GM18520 (cell line): ENCODE measurements around the gene SAXO2.
"Not testable (repeated sequence)": the region's sequence is repeated elsewhere in the genome, so short reads cannot be mapped to it uniquely, and the experiment has no call there.

Source experiments
- ATAC-seq: cut with Tn5 transposase; IDR thresholded peaks from one replicate; pipeline ENCODE4 v1.9.1; 2021; ENCODE audit not compliant: unreplicated experiment

SAXO2 gene

DNA sequence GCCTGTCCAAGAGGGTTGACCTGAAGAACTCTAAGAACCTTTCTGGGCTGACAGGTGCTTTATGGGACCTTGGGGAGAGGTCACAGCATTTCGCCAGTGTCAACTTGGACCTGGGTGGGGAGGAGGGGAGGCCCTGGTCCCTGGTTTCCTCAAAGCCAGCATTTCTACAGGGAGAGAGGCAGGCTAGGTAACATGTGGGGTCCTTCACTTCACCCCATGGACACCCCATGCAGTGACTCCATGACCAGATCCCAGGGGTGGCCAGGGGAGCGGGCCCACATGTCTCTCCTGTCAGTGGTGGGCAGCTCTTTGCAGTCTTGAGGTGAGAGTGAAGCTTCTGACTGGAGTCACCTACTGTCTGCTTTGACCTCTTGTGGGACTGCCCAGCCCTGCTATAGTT, 50.8 kb downstream of the SAXO2 start:
- ATAC-seq: no peak

DNA sequence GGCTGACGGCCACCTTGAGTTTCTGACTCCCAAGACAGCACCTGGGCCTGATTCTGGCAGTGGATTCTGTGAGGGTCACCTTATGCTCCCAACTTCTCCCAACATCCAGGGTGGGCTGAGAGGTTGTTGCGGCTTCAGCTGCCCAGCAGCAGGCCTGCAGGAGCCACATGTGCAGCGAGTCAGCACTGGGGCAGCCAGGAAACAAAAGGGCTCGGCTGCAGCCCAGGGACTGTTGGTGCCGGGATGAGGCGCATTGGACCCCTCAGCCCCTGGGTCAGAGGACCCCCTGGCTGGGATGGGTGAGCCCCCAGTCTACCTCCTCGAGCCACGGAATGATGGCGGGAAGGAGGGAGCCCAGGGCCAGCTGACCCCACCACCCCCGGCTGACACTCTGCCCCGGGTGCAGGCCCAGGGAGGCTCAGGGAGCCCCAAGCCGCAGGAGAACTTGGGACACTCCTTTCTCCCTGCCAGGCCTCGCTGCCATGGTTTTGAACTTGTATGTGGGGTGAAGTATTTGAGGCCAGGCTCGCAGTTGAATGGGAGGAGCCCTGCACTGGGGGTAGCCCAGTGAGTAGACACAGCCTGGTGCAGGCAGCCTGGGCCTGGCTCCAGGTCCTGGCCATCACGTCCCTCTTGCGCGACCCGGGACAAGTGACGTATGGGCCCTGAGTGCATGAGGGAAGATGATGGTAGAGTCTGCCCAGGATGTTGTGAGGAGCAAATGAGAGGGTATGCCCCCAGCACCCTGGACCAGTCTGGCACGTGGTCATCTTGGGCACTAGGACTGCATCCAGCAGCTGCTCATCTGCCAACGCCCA, 51.5 kb downstream of the SAXO2 start:
- not testable (repeated sequence) for ATAC-seq

DNA sequence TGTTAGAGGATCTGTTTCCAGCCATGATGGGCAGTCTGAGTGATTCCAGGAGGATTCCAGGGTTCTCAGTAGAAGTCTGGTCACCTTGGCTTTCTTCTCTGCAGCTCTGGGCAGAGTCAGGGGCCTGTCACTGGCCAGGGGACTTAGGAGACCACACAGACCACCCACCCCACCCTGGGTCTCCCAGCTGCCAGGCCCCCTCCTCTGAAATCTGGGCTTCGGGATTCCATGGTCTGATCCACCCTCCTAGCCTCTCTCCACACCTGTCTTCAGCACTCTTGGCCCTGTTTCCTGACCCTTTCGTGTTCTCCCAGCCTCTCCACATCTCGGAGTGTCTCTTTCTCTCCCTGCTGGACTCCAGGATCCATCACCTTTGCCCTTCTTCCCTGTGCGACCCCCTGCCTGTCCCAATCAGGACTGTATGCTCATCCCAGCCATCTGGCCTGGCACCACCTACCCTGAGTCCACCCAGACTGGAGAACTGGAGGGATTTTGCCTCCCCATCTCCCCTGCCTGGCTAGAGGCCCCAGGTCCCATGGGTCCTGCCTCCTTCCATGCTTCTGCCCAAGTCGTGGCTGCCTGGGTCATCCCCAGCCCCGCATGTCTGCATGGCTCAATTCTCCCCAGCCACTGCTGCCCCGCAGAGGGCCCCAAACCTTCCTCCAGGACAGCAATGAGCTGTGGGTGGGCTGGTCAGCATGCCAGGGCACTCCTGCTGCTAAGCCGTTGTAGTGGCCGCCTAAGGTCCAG, 52.3 kb downstream of the SAXO2 start:
- ATAC-seq: no peak

DNA sequence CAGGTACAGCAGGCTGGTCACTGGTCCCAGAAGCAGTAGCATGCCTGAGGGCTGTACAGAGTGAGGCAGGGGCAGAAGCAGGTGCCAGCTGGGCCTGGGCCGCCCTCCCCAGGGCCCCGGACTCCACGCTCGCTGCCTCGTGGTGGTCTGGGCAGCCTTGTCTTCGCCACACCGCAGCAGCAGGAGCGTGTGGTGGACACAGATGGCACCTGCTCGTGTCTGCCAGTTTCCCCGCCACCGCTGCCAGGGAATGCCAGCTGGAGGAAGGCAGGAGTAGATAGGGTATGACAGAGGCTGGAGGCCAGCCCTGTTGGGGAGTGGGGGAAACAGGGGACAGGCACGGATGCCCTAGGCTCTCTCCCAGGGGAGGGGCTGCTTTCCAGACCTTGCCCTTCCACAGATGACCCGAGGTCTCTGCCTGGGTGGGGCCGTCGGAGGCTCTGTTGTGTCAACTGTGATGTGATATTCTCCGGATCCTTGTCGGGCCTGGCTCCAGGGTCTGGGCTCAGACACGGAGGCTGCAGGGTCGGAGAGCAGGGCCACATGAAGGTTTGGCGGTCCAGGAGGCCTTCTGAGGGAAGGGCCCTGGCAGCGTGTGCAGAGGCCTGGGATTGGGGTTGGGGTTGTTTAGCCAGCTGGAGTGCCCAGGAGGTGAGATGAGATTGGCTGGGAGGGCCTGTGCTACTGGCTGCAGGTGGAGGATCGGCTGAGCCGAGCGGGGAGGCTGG, 53.1 kb downstream of the SAXO2 start:
- ATAC-seq: no peak

DNA sequence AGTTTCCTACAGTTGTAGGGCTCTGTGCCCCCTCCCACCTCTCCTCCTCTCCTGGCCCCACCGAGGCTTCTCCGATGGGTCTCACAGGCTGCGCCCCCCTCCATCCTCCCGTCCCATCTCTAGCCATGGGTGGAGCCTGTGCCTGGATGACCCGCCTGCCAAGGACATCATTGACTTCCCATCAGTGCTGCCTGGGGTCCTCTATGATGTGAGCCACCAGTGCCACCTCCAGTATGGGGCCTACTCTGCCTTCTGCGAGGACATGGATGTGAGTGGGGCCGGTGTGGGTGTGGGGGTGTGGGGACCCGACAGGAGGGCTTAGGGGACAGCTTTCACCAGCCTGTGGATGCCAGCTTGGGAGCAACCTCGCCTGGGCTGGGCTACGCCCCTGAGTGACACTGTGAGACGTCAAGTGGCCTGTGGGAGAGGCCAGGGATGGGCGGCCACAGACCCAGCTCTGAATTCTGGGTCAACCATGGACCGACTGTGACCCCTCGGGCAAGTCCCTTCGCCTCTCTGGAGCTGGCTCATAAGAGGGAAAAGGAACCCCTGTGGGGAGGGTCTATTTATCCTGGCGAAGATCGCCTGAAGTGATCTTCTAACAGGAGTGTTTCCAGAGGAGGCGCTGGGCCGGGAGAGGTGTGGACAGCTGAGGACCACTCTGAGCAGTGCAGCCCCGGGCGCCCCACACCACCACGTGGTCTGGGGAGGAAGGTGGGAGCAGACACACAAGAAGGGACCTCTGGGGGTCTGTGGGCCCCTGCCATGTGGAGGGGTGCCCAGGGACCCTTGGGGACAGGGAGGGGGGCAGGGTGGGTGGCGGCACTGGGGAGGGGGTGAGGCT, 53.9 kb downstream of the SAXO2 start:
- not testable (repeated sequence) for ATAC-seq

DNA sequence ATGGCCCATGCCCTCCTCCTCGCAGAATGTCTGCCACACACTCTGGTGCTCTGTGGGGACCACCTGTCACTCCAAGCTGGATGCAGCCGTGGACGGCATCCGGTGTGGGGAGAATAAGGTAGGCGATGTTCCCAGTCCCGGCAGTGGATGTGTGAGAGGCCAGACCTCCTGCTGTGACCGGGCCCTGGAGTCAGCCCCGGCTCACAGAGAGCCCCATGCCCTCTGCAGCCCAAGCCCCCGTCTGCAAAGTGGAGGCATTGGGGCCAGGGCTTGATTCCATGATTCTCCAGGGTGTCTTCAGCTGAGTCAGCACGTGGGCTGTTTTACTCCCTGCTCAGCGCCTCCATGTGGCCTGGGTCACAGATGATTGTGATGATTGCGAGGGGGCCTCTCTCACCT, 54.5 kb downstream of the SAXO2 start:
- no peak for ATAC-seq

DNA sequence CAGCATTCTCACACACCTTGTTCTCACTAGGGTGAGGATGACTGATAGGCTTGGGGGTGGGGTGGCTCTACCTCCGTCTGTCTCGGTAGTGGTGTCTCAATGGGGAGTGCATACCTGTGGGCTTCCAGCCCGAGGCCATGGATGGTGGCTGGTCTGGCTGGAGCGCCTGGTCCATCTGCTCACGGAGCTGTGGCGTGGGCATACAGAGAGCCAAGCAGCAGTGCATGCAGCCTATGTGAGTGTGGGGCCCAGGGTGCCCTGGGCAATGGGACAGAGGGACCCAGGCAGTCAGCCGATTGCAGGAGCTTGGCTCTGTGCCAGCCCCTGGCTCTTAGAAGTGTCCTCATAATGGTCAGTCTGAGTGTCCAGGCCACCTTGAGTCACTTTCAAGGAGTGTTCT, 54.9 kb downstream of the SAXO2 start:
- ATAC-seq: not testable (repeated sequence)

DNA sequence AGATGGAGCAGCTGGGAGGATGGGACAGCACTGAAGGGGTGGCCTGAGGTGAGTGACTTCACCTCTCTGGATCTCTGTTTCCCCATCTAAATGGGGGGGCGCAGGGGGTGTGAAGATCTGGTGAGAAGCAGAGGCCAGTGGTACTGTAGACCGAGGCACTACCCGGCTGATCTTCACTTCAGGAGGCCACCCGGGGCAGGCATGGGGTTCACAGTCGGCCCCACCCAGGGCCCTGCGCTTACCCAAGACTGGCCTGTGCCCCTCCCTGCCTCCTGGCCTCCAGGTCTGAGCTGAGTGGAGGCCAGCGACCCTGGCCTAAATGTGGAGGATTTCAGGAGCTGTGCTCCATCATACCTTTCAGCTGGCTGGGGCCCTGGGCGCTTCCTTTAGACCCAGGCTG, 55.7 kb downstream of the SAXO2 start:
- ATAC-seq: not testable (repeated sequence)

DNA sequence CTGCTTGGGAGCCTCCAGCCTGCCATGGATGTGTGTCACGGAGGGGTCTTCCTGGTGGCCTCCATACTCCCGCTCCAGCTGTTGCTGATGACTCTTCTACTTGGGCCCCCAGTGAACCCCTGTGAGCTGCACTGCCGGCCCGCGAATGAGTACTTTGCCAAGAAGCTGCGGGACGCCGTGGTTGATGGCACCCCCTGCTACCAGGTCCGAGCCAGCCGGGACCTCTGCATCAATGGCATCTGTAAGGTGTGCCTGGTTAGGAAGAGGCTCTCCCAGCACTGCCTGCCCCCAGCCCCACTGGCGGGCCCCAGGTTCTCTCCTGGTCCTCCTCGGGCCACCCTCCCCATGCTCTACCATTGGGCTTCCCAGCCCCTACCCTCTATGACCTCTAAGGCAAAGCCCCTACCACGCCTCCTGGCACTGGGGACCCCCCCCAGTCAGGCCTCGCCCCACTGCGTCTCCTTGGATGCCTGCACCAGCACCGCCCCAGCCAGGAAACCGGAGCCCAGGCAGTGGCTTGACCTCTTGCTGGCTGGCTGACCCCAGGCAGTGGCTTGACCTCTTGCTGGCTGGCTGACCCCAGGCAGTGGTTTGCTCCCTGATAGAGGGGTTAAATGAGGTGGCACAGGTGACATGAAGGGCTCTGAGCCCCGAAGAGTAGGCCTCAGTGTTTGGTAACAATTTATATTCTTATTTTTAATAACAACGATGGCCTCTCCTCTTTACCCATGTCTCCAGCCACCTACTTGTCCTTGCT, 57.1 kb downstream of the SAXO2 start:
- ATAC-seq: not testable (repeated sequence)

DNA sequence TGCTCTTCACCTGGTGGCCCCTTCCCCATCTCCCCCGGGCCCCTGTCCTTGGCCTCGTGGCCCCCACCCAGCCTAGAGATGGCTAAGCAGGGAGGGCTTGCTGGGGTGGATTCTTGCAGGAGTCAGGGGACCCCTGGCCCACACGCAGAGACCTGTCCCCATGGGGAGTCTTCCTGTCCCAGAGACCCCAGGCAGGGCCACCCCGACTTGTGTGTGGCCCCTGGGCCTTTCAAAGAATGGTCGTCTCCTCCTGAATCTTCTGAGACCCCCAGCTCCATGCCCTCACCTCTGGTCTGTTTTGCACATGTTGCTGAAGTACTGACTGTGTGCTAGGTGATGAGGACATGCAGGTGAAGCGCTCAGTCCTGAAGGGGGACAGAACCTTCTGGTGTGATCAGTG, 58.2 kb downstream of the SAXO2 start:
- not testable (repeated sequence) for ATAC-seq

DNA sequence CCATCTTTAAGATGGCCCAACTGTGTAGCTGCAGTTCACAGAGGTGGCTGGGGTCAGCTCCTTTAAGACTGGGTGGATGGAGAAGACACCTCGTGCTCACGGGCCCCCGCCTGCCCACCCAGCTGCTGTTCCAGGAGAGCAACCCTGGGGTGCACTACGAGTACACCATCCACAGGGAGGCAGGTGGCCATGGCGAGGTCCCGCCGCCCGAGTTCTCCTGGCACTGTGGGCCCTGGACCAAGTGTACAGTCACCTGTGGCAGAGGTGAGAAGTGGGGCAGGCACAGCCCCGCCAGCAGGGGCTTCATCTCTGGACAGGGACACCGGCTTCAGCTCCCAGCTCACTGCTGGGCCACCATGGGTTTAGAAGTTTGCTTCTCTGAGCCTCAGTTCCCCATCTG, 59.9 kb downstream of the SAXO2 start:
- not testable (repeated sequence) for ATAC-seq

DNA sequence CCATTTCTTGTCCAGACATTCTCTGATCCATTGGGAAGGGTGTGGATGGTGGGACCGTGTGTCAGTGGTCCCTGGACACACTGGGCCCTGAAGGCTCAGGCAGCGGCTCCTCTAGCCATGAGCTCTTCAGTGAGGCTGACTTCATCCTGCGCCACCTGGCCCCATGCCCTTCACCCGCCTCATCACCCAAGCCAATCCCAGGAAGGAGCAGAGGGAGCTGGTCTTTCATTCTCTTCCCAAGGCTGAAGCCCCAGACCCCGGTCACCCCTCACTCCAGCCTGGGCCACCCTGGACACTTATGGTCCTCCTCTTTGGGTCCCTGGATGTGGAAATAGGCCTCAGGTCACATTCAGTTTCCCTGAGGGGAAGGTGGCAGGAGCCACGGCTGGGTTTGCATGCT, 62.2 kb downstream of the SAXO2 start:
- ATAC-seq: not testable (repeated sequence)

DNA sequence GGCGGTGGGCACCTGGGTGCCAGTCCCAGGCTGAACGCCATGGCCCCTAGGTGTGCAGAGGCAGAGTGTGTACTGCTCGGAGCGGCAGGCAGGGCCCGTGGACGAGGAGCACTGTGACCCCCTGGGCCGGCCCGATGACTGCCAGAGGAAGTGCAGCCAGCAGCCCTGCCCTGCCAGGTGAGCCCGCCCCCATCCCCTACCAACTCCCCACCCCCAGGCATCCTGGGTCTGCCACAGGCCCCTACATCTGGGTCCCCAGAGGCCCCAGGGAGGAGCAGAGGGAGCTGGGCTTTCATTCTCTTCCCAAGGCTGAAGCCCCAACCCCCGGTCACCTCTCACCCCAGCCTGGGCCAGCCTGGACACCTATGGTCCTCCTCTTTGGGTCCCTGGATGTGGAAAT, 63.0 kb downstream of the SAXO2 start:
- not testable (repeated sequence) for ATAC-seq

DNA sequence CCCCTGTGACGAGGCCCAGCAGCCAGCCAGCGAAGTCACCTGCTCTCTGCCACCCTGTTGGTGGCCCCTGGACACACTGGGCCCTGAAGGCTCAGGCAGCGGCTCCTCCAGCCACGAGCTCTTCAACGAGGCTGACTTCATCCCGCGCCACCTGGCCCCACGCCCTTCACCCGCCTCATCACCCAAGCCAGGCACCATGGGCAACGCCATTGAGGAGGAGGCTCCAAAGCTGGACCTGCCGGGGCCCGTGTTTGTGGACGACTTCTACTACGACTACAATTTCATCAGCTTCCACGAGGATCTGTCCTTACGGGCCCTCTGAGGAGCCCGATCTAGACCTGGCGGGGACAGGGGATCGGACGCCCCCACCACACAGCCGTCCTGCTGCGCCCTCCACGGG, 64.3 kb downstream of the SAXO2 start:
- not testable (repeated sequence) for ATAC-seq

DNA sequence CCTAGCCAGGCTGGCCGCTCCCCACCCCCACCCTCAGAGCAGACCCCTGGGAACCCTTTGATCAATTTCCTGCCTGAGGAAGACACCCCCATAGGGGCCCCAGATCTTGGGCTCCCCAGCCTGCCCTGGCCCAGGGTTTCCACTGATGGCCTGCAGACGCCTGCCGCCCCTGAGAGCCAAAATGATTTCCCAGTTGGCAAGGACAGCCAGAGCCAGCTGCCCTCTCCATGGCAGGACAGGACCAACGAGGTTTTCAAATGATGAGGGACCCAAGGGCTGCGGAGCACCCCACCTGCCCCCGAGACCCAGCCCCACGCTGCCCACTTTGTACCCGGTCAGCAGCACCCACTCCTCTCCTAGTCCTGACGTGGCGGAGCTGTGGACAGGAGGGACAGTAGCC, 64.8 kb downstream of the SAXO2 start:
- not testable (repeated sequence) for ATAC-seq

DNA sequence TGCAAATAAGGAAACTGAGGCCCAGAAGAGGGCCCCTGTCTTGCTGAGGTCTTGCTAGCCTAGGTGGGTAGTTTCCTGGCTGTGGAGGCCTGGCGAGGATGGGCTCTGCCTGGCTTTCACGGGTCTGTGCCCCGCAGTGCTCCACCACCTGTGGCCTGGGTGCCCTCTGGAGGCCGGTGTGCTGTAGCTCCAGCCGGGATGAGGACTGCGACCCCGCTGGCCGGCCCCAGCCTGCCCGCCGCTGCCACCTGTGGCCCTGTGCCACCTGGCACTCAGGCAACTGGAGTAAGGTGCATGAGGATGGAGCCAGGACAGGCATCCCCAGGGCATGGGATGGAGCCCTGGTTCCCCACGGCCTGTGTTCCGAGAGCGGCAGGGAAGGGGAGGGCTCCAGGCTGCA, 66.4 kb downstream of the SAXO2 start:
- not testable (repeated sequence) for ATAC-seq

DNA sequence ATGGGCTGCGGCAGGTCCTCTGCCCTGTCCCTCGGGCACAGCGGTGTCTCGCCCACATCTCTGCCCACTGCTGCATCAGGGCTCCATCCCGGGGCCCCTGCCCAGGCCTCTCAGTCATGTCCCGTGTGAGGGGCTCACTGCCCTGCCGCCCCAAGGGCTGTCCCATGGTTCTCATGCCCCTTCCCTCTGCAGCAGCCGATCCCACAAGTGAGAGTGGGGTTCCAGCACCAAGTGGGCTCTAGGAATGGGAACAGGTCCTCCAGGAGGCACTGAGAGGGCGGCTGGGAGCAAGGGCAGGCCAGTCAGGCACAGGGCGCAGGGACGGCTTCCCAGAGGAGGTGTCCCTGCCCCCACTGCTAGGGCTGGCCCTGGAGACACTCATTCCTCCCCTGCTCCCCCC, 68.3 kb downstream of the SAXO2 start:
- not testable (repeated sequence) for ATAC-seq

DNA sequence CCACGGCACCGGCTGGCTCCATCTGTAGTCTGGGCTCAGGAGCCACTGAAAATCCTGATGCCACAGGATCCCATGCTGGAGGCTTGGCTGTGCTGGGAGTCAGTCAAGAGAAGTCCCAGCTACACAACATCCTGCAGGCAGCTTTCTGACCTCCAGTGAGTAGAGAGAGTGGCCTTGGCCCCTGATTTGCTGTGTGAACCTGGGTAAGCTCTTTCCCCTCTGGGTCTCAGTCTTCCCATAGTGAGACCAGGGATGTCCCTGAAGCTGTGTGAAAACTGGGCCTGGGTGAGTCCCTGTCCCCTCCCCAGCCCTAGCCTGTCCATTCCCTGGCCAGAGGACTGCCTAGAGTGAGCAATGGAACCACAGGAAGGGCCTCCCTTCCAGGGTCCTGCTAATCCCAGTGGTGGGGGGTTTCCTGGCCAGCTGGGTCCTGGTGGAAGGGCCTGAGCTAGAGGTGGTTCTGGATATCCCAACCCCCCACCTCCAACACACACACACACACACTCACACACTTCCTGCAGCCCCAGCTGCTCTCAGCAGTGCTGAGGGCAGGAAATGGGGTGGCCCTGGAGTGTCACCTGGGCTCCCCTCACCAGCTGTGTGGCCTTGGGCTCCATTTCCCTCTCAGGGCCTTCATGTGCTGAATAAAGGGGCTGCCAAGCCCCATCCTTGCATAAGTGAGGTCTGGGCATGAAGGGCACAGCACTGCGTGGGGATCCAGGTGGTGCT, 69.1 kb downstream of the SAXO2 start:
- ATAC-seq: not testable (repeated sequence)
